Retinal pigment epithelial cell (primary cell): ENCODE results near the gene GABRA4.

ENCODE experiments used
- DNase-seq: peaks from one replicate; pipeline ENCODE4 v3.0.0-alpha.2; 2010; ENCODE audit warnings: low read depth
- H3K4me3 ChIP-seq: 2 replicates; pipeline ENCODE4 v1.5.1; 2011; ENCODE audit warnings: mild to moderate bottlenecking, low read length, control low read depth, moderate library complexity
- CTCF ChIP-seq: conservative IDR thresholded peaks from 2 replicates; pipeline ENCODE4 v1.5.1; 2011; ENCODE audit warnings: low read depth, low read length, control low read depth, inconsistent platforms

GABRA4 gene

GRCh38 chr4:46933686-46934085 is 59.7 kb downstream of the GABRA4 start:
- DNase-seq: no peak
- TF ChIP-seq CTCF: no peak
- no peak overlapping the region for H3K4me3 ChIP-seq

- TF ChIP-seq CTCF: peak; percentile 71
- no peak overlapping the region for H3K4me3 ChIP-seq
- no peak for DNase-seq
Measured at GRCh38 chr4:46931981-46932380, 61.4 kb downstream of the GABRA4 start.

GRCh38 chr4:46930891-46931290 is 62.5 kb downstream of the GABRA4 start:
- DNase-seq: no peak
- no peak overlapping the region for H3K4me3 ChIP-seq

DNA sequence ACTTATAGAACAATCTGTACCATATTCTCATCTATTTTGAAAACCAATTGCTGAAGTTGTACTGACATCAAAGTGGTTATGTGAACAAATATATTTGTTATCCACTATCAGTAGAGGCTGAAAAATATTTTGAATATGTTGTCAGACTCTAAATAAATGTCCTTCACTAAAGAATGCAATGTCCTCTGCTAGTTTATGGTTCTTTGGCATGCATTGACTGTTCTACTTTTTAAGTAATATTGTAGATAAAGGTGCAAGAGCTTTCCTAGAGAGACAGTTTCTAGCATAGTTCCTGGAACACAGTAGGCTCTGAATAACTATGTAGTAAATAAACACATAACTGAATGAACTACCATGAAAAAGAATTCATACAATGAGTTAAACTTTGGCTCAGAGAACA is 66.2 kb downstream of the GABRA4 start:
- TF ChIP-seq CTCF: no peak
- H3K4me3 ChIP-seq: no peak overlapping the region
- no peak for DNase-seq

More at GRCh38 chr4:46930891-46931290, 62.5 kb downstream of the GABRA4 start:
- TF ChIP-seq CTCF: no peak

DNA sequence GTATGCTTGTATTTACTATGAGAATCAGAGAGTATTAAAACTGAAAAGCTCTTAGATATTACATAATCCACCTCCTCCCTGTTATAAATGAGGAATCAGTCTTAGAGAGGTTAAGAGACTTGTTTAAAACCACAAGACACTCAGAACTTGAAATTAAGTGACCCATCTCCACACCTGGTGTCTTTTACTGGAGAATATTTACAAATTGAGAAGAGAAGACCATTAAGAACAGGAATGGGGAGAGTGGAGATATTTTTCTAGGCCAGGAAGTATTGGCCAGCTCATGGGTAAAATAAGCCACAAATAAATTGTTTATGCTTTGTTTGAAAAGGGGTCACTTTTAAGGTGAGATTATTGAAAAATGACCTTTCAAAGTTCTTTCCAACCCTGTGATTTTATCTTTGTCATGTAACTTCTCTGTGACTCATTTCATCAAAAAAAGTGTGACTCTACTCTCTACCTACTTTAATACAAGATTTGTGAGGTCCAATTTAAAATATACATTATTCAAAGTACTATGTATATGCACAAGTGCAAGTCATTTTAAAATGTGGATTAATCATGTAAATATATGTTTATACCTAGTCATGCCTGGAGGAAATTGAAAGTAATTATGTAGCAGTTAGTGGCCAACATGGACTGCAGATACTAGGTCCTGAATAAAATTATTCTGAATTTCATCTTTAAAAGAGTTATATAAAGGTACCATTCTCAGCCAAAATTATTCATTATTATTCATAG is 68.4 kb downstream of the GABRA4 start:
- H3K4me3 ChIP-seq: no peak overlapping the region
- no peak for TF ChIP-seq CTCF
- DNase-seq: no peak

GRCh38 chr4:46922205-46922604 is 71.2 kb downstream of the GABRA4 start:
- DNase-seq: no peak
- no peak overlapping the region for H3K4me3 ChIP-seq
- no peak for TF ChIP-seq CTCF

- no peak for TF ChIP-seq CTCF
- H3K4me3 ChIP-seq: no peak within 1 kb of the TSS
- no peak for DNase-seq
Measured at GRCh38 chr4:46909078-46909477, 84.3 kb downstream of the GABRA4 start, which contains the start of gene COX7B2. TSS of gene COX7B2 (minus strand) at chr4:46909245. CDS start at chr4:46735192, 174,053 bp downstream.
